Activated CD4-positive, alpha-beta T cell treated with anti-CD3 and anti-CD28 coated beads, Interleukin-2, amount 50 U/mL, for 24 hours (primary cell): ENCODE measurements around the gene ADGRA3.

Source experiments
- DNase-seq, 2 donors: peaks; one replicate each; pipeline ENCODE4 v3.0.0-alpha.2; 2020; ENCODE audit warnings: low read depth in 1 of 2, low spot score in 1 of 2

Gene ADGRA3

GRCh38 chr4:22510750-22511149, 5.1 kb downstream of the ADGRA3 start:
- DNase-seq: no peak

- no peak for DNase-seq
These were observed 7.5 kb downstream of the ADGRA3 start for GRCh38 chr4:22508376-22508775.

- DNase-seq: no peak
These were observed 10.9 kb downstream of the ADGRA3 start for GRCh38 chr4:22504922-22505321.

- DNase-seq: no peak
These were observed 11.4 kb downstream of the ADGRA3 start for GRCh38 chr4:22504447-22504846.

- no peak for DNase-seq
These were observed 12.7 kb downstream of the ADGRA3 start for GRCh38 chr4:22502895-22503814.

- no peak for DNase-seq
These were observed 14.2 kb downstream of the ADGRA3 start for GRCh38 chr4:22501715-22502095.

GRCh38 chr4:22500831-22501714, 14.8 kb downstream of the ADGRA3 start:
- peak in 1 of 2 donors; percentile 57 for DNase-seq

- no peak for DNase-seq
These were observed 15.7 kb downstream of the ADGRA3 start for GRCh38 chr4:22500128-22500611.

GRCh38 chr4:22498866-22499265, 17.0 kb downstream of the ADGRA3 start:
- DNase-seq: no peak

GRCh38 chr4:22496165-22496813, 19.6 kb downstream of the ADGRA3 start:
- DNase-seq: no peak

GRCh38 chr4:22493523-22493922, 22.3 kb downstream of the ADGRA3 start:
- DNase-seq: no peak

- DNase-seq: no peak
These were observed 22.9 kb downstream of the ADGRA3 start for GRCh38 chr4:22492987-22493386.

GRCh38 chr4:22491939-22492338, 23.9 kb downstream of the ADGRA3 start:
- DNase-seq: no peak

- no peak for DNase-seq
These were observed 25.0 kb downstream of the ADGRA3 start for GRCh38 chr4:22490718-22491315.

- DNase-seq: no peak
These were observed 27.8 kb downstream of the ADGRA3 start for GRCh38 chr4:22488106-22488505.

- no peak for DNase-seq
These were observed 28.5 kb downstream of the ADGRA3 start for GRCh38 chr4:22487328-22487727.

GRCh38 chr4:22486276-22486675, 29.6 kb downstream of the ADGRA3 start:
- DNase-seq: no peak

- no peak for DNase-seq
These were observed 30.1 kb downstream of the ADGRA3 start for GRCh38 chr4:22485737-22486136.

GRCh38 chr4:22483551-22483981, 32.3 kb downstream of the ADGRA3 start:
- no peak for DNase-seq

GRCh38 chr4:22482250-22483127, 33.4 kb downstream of the ADGRA3 start:
- no peak for DNase-seq
